Right lung (tissue), 5 donors: ENCODE data around the gene FST. TPM values are rescaled to one million over a fixed set of nuclear protein-coding genes. Genes with fewer than 3 reads are reported as not detected.

ENCODE experiments used
- DNase-seq, 2 donors: peaks; one replicate each; pipeline ENCODE4 v3.0.0-alpha.2; 2013
- polyA plus RNA-seq, 5 donors: library from polyadenylated mRNA; unstranded; fragments of 120-200 nt; gene quantifications; one replicate each; pipeline versions ENCODE4 v1.2.1 to v1.2.3, GENCODE V29; 2013; ENCODE audit warnings: inconsistent platforms in 1 of 5, low replicate concordance in 1 of 5; ENCODE audit not compliant: insufficient read length in 5 of 5, insufficient read depth in 1 of 5

FST gene
- polyA plus RNA-seq, 5 donors = 0.81 to 2.4 (median 1.2) TPM

- DNase-seq = no peak
Observed at GRCh38 chr5:53512539-53512938, 32.1 kb downstream of the FST start.

GRCh38 chr5:53515988-53516387, 35.6 kb downstream of the FST start:
- DNase-seq = no peak

GRCh38 chr5:53520813-53521212, 40.4 kb downstream of the FST start:
- no peak for DNase-seq

Other genes starting within 250 kb of the FST start
- 100 to 1,000 TPM in 4 of 5 donors, 10 to 100 TPM in 1; 96.9 to 120 (median 114) TPM for gene NDUFS4, start 80.0 kb downstream of the FST start, polyA plus RNA-seq